Stimulated activated CD4-positive, alpha-beta T cell treated with anti-CD3 and anti-CD28 coated beads, Interleukin-4, amount 100 ng/mL, for 4 hours (primary cell): Measurements from ENCODE around the gene SCN4A.
A peak's percentile ranks its signal among the peaks of the same experiment; 100 is the strongest.
"Not testable (repeated sequence)": the region's sequence is repeated elsewhere in the genome, so short reads cannot be mapped to it uniquely, and the experiment has no call there.

Experiments
- DNase-seq, 2 experiments: peaks; one replicate each; pipeline ENCODE4 v3.0.0-alpha.2; 2020

Gene SCN4A

DNA sequence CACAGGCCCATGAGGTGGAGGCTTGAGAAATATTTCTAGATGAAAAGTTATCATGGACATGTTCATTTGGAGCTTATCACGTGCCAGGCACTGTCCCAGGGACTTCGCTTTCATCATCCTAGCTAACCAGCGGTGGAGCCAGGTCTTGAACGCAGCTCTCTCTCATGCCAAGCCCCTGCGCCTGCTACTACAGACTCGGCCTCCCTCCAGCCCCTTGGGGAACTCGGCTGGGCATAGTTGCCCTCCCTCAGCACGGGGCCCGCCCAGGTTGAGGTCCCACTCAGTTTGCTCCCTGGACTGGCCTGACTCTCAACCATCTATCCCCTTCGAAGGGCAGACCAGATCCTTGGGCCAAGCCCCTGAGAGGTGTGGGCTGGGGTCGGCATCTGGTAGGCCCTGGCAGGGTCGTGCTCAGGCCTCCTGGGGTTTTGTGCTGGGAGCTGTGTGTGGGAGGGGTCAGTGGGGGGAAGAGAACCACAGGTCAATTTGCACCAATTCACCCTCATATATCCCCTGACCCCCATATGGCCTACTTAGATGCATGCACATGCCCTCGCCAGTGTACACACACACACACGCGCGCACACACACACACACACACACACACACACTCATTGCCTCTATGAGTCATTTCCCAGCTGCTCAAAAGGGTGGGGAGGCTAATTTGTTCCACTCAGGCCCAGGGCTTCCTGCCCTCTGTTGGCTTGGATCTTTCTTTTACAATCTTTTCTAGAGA lies 12.1 kb upstream of the SCN4A start:
- DNase-seq = peak in 1 of 2 experiments; percentile 61

- no peak for DNase-seq
Measured at GRCh38 chr17:63984236-63984635, 11.5 kb upstream of the SCN4A start.

- no peak for DNase-seq
Measured at GRCh38 chr17:63983320-63983719, 10.6 kb upstream of the SCN4A start.

- DNase-seq = not testable (repeated sequence)
Measured at GRCh38 chr17:63982641-63983040, 9.9 kb upstream of the SCN4A start.

DNA sequence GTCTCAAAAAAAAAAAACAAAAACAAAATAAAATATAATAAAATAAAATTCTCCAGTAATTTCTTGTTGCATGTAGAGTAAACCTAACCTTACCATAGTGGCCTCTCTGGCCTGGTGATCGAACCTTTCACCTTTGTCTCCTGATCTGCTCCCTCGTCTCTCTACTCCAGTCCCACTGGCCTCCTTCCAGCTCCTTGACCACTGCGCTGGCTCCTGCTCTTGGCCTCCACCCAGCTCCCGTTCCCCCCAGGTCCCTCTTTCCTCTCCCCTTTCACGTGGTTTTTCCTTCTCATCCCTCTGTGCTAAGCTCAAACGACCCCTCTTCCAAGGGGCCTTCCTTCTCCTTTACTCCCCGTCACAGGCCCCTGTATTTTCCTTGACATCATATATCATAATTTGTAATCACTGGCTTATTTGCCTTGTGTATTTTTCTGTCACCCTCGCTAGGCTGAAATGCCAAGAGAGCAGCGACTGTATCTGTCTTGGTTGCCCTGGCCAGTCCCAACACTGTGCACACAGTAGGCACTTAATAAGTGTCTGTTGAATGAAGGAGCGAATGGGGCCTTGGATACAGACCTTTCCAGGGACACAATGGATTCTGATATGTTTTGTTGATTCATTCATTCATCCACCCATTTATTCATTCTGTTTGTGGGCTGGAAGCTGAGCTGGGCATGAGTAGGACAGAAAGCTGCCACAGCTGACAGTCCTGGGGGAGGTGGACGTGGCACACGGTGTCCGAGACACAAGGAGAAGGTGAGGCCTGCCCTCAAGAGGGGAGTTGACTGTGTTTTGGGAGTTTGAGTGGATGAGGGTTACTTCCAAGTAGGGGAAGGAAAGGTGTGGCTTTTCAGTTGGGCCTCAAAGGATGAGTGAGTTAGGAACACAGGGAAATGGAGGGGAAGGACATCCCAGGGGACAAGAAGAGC lies 5.8 kb upstream of the SCN4A start:
- DNase-seq = no peak

DNA sequence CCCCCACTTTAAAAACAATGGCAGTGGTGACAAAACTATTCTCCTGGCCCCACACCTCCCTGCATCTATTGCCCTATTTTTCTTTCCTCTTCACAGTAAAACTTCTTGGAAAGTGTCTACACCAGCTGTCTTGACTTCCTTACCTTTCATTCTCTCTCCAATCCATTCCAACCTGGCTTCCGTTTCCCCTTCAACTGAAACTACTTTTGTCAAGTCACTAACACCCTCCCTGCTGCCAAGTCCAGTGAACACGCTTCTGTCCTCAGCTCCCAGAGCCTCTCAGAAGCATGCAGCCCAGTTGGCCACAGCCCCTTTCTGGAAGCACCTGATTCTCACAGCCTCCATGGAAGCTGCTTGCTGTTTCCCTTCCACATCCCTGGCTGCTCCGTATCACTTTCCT lies 4.0 kb upstream of the SCN4A start:
- DNase-seq = no peak

DNA sequence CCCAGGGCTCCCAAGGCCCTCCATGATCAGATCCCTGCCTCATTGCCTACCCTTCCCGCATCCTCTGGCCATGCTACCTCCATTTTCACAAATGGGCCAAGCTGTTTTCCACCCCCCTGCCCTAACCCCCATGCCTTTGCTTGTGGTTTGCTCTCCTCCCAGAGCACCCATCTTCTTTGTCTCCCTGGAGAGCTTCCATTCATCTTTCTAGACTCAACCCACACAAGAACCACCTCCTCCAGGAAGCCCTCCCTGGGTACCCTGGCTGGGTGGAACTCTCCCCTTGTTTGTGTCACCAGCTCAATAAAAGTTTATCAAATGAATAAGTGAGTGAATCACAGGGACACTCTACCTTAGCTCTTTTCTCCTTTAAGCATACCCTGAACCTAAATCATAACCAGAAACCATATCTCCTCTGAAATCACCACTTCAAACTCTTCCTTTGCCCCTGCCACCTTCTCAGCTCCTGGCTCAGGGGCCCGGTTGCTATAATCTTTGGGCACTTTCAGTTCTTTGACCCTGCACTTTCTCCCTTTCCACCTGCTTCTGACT lies 2.9 kb upstream of the SCN4A start:
- no peak for DNase-seq

DNA sequence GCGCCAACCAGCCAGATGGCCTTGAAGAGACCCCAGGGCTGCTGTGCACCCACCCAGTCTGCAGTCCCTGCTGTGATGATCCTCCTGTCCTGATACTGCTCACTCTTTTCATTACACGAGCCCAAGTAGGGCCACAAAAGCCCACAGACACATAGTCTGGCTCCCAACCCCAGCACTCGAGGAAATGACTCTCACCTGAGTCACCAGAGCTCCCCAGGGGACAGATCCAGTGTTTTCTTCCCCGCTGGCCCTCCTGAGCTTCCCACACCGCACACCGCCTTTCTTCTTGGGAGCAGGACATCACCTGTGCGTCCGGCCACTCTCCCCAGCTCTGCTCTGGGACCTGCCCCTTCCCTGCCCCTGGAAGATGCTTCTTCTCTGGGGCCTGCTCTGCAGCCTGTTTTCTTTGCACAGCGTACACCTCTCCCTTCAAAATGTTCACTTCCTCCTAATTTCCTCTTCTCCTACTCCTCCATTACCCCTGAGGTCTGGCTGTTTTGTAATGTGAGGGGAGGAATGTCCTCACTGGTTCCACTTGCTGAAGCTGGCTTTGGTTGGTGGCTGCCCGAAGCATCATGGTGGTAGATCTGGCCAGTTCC lies 2.0 kb upstream of the SCN4A start:
- no peak for DNase-seq

DNA sequence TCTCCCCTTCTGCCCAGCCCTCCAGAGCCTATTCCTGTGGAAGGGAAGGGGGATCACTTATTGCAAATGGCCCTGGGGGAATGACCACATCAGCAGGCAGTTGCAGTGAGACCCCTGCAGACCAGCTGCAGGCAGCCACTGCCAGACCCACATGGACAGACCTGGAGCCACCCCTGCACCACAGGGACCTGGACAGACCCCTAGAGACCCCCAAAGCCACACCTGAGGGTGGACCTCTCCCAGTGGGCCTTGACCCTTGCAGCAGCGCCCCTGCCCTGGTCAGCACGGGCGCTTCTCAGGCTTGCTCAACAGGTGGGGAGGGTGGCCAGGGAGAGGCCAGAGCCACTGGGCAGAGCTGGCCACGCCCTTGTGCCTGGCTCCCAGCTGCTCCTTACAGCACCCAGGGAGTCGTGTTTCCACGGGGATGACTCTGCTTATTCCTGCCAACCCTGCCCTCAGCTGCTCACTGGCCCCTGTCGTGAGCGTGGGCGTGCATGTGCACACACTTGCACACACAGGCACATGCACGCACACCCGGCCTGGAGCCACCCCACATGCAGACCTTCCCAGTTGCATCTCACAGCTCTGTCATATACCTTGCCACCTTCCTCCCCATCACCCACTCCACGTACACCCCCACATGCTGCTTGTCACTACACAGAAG lies 1.3 kb upstream of the SCN4A start:
- no peak for DNase-seq

- DNase-seq = no peak
Measured at GRCh38 chr17:63973247-63973646, 529 bp upstream of the SCN4A start.

DNA sequence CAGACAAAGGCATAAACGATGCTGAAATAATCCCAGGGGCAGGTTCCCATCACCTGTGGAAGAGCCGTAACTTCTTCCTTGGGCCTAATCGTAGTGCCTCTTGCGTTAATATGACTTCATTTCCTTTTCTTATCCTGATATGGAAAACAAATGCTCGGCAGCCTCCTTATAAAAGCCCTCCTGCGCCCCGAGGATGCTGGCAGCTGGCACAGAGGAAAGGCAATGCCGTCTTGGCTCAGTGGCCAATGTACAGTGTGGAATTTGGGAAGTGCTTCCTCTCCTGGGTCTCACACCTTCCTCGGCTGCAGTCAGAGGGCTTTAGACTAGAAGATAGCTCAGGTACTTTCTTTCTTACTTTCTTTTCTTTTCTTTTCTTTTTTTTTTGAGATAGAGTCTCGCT lies 3.4 kb downstream of the SCN4A start:
- DNase-seq = no peak

DNA sequence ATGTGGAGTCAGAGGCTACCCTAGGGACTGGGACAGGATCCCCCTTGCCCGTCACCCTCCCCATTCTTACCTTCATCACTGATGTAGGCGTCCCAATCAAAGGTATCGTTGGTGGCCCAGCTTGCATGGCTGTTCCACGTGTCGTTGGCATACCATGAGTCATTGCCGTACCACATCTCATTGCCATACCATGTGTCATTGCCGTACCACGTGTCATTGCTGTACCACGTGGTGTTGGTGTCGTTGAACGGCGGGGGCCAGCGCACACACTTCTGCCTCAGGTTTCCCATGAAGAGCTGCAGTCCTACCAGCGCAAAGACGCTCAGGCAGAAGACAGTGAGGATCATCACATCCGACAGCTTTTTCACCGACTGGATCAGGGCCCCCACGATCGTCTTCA lies 4.8 kb downstream of the SCN4A start:
- no peak for DNase-seq

GRCh38 chr17:63966646-63967264 lies 6.0 kb downstream of the SCN4A start:
- no peak for DNase-seq

DNA sequence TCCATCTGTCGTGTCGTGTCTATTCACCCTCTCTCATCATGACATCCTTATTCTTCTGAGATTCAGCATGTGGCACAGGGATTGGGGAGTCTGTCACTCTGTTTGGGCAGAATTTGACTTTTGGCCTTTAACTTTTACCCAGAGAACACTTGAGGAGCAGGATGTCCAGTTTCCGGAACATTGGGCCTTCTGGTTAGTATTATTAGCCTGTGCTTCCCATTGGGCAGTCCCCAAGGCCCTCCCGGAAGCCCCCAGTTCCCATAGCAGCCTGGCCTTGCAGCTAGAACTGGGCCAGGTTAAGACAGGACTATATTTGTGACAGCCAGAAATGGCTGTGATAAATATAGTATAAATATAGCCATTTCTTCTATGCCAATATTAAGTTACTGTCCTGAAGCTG lies 9.6 kb downstream of the SCN4A start:
- no peak for DNase-seq

- DNase-seq = no peak
Measured at GRCh38 chr17:63962298-63962744, 10.4 kb downstream of the SCN4A start.

DNA sequence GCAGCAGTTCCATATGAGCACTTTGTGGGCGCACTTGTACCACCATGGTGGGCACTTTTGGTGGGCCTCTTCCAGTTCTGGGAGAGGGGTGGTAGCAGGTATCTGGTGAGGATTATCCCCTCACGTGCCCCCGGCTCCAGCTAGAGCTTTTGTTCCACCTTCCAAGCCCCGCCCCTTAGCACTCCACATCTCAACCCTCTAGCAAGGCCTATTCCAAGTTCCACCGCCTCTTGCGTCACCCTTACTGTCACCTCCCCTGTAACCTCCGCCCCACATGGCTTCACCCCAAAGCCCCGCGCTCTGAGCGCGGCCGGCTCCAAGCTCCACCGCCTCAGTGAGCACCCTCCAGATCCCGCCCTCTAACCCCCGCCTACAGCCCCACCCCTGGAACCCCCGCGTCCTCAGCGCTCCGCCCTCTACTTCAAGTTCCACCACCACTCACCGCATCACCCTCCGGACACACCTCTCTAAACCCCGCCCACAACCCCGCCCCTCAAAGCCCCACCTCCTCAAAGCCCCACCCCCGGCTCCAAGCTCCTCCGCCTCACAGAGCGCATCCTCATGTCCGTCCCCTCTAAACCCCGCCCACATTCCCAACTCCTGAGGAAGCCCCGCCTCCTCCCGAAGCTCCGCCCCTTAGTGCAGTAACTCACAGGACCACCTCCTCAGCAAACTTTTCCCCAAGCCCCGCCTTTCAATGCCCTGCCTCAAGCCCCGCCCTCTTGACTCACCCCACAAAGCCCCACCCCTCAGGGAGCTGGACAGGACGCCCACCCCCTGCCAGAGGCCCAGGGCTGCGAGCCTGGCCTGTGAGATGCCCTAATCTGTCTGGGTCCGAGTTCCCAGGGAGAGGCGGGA lies 11.1 kb downstream of the SCN4A start:
- DNase-seq = peak; percentile 26 to 35

DNA sequence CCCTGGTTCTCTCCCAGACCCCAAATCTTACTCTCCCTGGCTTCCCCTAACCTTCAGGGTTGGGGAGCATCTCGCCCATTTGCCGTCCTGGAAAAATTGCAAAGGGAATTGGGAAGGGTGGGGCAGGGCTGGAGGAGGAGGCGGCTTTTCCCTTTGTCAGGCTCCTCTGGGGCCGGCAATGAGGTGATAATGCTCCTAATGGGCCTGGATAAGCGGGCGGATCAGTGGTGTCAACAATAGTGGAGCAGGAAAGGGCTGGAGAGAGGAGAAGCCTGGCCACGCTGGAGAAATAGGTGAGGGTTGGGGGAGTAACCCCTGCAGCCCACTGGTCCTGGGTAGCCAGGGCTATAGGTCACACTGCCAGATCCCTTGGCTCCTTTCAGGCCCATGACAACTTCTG lies 12.3 kb downstream of the SCN4A start:
- DNase-seq = no peak

- DNase-seq = no peak
Measured at GRCh38 chr17:63960006-63960405, 12.7 kb downstream of the SCN4A start.

- no peak for DNase-seq
Measured at GRCh38 chr17:63956296-63956920, 16.3 kb downstream of the SCN4A start.

- DNase-seq = no peak
Measured at GRCh38 chr17:63955791-63956190, 16.9 kb downstream of the SCN4A start.

DNA sequence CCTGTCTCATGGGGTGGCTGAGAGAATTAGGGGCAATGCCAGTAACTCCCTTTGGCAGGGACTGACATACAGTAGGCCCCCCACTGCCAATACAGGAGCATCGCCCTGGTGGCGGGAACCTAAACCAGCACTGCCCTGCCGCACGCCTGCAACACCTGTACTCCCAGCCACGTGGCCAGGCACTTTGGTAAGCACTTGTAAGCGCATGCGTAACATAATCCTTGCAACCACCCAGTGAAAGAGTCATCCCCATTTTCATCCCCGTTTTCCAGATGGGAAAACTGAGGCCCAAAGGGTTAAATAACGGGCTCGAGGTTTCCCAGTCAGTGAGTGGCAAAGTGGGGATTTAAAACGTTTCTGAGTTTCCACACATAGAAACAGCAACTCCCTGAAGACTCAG lies 17.5 kb downstream of the SCN4A start:
- no peak for DNase-seq
